Neural crest cell (in vitro differentiated cells): Measurements from ENCODE around the gene GANC. TPM values are rescaled to one million over a fixed set of nuclear protein-coding genes. Genes with fewer than 3 reads are reported as not detected.

ENCODE experiments used
- total RNA-seq: library from RNA; stranded (reverse); gene quantifications from 2 replicates; pipeline ENCODE4 v1.2.1, GENCODE V29; 2021

The GANC gene
- total RNA-seq, 1 donor from 2014 or later: 15.2 TPM

Other genes starting within 250 kb of the GANC start
- gene PLA2G4D, start 178.6 kb upstream of the GANC start, total RNA-seq: not detected in 2 replicates
- gene PLA2G4F, start 116.6 kb upstream of the GANC start, total RNA-seq: not detected in 2 replicates
- gene VPS39, start 64.9 kb upstream of the GANC start, total RNA-seq: 56.9 and 58.4 TPM in 2 replicates
- 33.0 and 34.8 TPM in 2 replicates for gene TMEM87A, start 232 bp downstream of the GANC start, total RNA-seq
- gene CAPN3, start 86.3 kb downstream of the GANC start, total RNA-seq: 2.2 and 2.7 TPM in 2 replicates
- 61.3 and 69.6 TPM in 2 replicates for gene ZNF106, start 217.9 kb downstream of the GANC start, total RNA-seq
- 54.8 and 59.2 TPM in 2 replicates for gene SNAP23, start 222.4 kb downstream of the GANC start, total RNA-seq